ENCODE data around the gene KRTAP29-1. TPM values are rescaled to one million over a fixed set of nuclear protein-coding genes. Genes with fewer than 3 reads are reported as not detected.

KRTAP29-1 gene
- total RNA-seq, 4 donors from 2014 or later: not detected

DNA sequence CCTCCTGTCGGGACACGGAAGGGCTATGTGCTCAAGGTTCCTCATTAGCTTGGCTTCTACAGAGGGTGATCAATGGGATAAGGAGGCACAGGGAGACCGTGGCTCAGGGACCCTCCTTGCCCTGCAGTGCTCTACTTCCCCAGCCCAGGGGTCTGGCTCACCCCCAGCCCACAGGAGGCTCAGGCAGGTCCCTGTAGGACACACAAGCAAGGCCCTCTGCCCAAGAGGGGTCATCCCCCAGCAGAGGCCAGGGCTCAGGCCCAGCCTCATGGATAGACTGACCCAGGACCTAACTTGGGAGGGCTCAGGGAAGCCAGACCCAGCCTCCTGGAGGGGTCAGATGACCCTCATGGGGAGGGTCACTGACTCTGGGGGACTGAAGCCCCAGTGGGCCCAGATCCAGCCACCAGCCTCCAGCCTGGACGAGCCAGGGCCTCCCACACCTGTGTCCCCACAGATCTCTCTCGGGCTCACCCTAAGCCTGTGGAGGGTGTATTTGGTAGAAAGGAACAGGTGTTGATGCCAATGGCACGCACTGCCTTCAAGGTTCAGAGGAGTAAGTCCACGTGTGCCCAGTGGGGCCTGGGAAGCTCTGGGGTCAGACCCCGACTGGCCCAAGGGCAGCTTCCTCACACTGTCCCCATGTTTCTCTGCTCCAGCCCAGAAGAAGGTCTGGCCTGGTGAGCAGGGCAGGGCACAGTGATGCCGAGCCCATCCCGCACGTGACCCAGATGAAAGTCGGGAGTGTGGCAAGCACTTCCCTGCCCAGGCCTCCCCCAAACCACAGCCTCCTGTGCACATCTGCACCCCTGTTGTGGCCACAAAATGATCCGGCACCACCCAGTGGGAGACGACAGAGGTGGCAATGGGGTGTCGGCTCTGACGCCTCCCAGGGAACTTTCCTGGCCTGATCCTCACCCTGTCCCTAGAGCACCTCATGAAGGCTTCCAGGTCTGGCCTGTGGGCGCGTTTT, 23.8 kb upstream of the KRTAP29-1 start:
- TF ChIP-seq, protein P1, sequence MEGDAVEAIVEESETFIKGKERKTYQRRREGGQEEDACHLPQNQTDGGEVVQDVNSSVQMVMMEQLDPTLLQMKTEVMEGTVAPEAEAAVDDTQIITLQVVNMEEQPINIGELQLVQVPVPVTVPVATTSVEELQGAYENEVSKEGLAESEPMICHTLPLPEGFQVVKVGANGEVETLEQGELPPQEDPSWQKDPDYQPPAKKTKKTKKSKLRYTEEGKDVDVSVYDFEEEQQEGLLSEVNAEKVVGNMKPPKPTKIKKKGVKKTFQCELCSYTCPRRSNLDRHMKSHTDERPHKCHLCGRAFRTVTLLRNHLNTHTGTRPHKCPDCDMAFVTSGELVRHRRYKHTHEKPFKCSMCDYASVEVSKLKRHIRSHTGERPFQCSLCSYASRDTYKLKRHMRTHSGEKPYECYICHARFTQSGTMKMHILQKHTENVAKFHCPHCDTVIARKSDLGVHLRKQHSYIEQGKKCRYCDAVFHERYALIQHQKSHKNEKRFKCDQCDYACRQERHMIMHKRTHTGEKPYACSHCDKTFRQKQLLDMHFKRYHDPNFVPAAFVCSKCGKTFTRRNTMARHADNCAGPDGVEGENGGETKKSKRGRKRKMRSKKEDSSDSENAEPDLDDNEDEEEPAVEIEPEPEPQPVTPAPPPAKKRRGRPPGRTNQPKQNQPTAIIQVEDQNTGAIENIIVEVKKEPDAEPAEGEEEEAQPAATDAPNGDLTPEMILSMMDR (IDR thresholded peaks at IDR 0.05): no peak
- DNase-seq (ENCODE audit: low spot score) (no peak), ATAC-seq (ENCODE audit: low FRiP score) (no peak)

DNA sequence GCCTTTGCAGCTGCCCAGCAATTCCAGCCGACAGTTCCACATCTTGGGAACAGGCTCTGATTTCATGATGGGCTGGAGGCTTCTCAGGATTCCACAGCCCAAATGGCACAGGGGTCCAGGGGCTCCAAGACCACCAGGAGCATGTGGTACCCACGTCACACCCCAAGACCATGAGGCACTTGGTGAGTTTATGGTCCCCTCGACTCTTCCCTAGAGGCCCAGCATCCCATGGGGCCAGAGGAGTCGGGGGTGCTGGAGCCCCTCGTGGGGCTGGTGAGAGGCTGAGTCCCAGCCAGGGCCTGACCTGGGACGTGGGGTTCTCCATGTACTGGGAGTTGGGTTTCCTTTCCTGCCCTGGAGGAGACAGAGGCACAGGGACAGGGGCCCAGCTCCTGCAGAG, 23.0 kb upstream of the KRTAP29-1 start:
- TF ChIP-seq, protein P1 (IDR thresholded peaks at IDR 0.05): no peak
- DNase-seq (ENCODE audit: low spot score) (no peak), ATAC-seq (ENCODE audit: low FRiP score) (no peak)

DNA sequence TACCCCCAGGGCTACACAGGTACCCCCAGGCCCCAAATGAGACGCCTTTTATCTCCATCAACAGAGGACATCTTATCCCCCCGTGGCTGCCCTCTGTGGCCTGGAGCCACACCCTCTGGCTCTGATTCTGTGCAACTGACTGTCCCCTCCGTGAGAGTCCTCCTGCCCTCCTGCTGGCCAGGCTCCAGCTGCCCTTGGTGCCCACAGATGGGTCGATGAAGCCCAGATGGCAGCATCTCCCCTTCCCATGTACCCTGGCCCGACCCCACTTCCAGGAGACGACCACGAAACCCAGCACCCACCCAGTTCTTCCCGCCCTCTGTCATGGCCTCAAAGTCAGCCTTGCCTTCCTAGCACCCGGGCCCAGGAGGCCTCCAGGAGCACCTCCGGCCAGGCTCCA, 22.5 kb upstream of the KRTAP29-1 start:
- DNase-seq (ENCODE audit: low spot score): no peak
- ATAC-seq (ENCODE audit: low FRiP score): no peak
- TF ChIP-seq, protein P1 (IDR thresholded peaks at IDR 0.05): no peak

DNA sequence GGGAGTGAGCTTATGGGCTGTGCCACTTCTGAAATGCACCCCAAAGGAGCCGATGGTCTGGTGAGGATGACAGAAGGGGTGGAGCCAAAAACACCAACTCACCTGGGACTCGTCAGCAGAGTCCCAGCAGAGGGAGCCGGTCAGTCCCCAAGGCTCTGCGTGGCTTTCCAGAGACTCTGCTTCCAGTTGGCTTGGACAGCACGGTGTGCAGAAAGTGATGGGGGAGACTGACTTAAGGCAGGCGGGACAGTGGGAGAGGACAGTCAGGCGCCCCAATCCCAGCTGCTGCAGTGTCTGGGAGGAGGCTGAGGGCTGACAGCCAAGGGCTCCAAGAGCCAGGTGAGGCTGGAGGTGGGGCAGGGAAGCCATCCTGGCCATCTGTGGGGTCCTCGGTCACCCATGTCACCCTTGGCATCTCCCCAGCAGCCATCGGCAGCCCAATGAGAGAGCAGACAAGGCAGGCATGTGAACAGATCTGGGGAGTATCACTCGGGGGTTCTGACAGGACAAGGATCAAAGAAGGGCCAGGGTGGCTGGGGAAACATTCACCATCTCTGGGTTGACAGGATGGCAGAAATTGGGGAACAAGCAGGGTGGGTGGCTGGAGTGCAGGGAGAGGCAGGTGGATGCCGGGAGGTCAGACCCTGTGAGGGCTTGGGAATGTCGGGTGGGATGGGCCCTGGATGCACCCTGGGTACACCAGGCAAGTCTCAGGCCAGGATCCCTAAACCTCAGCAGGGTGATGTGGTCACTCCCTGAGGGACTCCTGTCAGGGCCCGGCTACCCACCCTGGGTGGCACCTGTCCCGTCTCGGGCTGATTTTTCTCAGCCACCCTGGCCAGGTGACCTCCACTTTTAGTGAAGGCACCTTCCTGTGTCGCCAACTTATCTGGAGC, 21.8 kb upstream of the KRTAP29-1 start:
- TF ChIP-seq, protein P1 (IDR thresholded peaks at IDR 0.05): no peak
- no peak for ATAC-seq (ENCODE audit: low FRiP score)
- no peak for DNase-seq (ENCODE audit: low spot score)

DNA sequence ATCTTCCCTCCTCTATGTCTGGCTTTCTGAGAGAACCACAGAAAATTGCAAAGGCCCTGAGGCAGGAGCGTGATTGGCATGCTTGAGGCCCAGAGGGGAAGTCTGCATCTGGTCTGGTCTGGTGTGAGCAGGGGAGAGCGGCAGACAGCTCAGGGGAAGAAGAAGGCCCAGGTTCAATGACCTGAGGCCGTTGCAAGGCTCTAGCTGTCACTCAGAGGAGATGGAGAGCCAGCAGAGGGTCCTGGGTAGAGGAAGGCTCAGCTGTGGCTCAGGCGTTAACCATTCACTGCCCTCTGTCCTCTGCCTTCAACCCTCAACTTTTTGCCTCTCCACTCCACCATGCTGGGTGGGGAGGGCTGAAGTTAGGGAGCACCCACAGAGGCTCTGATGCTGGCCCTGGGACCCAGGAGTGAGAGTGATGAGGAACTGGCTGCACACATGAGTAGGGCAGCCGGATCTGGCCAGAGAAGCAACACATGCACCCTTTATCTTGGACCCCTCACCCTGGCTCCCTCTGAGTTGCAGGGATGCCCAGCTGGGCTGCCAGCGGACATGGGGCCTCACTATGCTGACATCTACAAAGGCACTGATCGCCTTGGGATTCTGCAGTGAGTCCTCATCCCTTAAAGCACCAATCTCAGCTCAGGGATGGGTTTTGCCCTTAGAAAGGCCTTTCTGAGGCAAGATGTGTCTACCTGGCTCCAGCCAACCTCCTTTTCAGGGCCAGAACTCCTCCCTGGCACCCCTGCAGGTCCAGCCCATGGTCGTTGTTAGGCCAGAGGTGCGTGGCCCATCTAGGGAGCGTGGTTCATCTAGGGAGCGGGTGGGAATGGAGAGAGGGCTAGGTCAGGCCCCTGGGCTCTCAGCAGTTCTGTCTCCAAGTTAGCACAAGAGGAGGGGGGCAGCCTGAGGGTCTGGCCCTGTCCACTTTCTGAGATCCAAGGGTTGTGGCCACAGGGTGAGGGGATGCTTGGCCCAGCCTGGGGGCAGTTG, 20.5 kb upstream of the KRTAP29-1 start:
- TF ChIP-seq, protein P1 (IDR thresholded peaks at IDR 0.05): no peak
- DNase-seq (ENCODE audit: low spot score) (no peak), ATAC-seq (ENCODE audit: low FRiP score) (no peak)
